ENCODE measurements around the gene ITGAL.
"Not testable (repeated sequence)": the region's sequence is repeated elsewhere in the genome, so short reads cannot be mapped to it uniquely, and the experiment has no call there.

The ITGAL gene

DNA sequence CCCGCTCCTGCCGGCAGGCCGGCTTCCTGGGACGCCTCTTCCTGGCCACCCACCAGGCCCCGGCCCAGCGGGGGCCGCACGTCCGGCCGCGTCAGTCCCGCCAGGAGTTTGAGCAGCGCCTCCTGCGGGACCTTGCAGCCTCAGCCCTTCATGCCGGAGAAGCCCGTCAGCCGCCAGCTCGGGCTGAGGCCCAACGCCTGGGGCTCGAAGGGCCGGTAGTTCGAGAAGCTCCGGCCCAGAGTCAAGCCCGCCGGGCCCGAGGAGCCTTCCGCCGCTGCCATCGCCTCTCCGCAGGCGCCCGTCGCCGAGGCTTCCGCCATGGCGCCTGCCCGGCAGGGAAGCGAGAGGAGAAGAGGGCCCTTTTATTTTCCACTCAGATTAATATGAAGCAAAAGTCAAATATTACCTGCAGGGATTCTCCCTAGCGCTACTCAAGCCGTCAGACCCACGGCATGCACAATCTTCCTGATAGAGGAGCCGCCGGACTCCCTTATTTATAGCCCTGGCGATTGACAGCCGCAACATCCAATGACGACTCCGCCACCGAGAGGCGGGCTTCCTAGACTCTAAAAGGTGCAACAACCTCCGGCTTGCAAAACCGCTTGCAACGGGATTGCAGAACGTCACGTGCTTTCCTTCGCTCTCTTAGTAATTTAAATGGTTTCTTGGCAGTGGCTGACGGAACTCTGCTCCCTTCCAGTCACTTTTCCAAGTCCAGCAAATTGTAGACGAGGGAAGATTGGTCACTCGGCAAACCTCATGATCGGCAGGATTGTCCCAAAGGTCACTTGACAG lies 26.9 kb upstream of the ITGAL start, which contains the start of gene SEPHS2:
Gene SEPHS2 (minus strand): TSS at position 467 of the 795 bp plus-strand sequence. CDS start 147 bp downstream, at position 320.
- peak; percentile 48 for TF ChIP-seq CTCF (conservative IDR thresholded peaks at IDR 0.05; ENCODE audit: low read length)
- peak; percentile 98 for DNase-seq (ENCODE audit: low read depth)
- H3K4me3 ChIP-seq (ENCODE audit: low read length), result peak within 1 kb of the TSS; percentile 84

DNA sequence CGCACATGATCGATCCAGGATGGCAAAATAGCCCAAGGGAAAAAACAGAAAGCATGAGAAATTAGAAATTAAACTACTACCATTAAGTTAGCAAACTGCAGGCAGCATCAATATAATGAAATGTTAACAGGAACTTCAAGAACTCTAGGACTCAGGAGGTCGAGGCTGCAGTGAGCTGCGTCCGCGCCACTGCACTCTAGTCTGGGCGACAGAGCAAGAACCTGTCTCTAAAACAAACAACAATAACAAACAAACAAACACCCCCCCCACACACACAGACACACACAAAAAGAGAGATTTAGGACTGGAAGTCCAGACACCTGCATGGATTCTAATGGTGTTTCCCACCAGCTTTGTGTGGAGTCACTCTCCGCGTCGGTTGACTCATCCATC lies 26.3 kb upstream of the ITGAL start:
- DNase-seq (ENCODE audit: low read depth), result no peak
- H3K4me3 ChIP-seq (ENCODE audit: low read length), result peak overlapping the region; percentile 84
- no peak for TF ChIP-seq CTCF (conservative IDR thresholded peaks at IDR 0.05; ENCODE audit: low read length)

GRCh38 chr16:30447512-30448226 lies 24.9 kb upstream of the ITGAL start:
- DNase-seq (ENCODE audit: low read depth), result no peak
- H3K4me3 ChIP-seq (ENCODE audit: low read length), result no peak overlapping the region
- TF ChIP-seq CTCF (conservative IDR thresholded peaks at IDR 0.05; ENCODE audit: low read length), result no peak

DNA sequence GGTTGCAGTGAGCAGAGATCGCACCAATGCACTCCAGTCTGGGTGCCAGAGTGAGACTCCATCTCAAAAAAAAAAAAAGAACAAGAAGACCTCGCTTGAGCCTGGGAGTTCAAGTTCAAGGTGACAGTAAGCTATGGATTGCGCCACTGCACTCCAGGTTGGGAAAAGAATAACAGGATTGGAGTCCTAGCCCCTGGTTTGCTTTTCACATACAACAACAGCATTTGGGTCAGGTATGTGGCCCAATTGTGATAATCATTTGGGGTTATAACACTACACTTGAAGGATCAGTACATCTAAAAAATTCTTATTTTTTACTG lies 23.5 kb upstream of the ITGAL start:
- H3K4me3 ChIP-seq (ENCODE audit: low read length), result no peak overlapping the region
- no peak for TF ChIP-seq CTCF (conservative IDR thresholded peaks at IDR 0.05; ENCODE audit: low read length)
- DNase-seq (ENCODE audit: low read depth), result no peak

- not testable (repeated sequence) for DNase-seq (ENCODE audit: low read depth); H3K4me3 ChIP-seq (ENCODE audit: low read length)
These were observed 19.6 kb upstream of the ITGAL start for GRCh38 chr16:30452709-30453580.

DNA sequence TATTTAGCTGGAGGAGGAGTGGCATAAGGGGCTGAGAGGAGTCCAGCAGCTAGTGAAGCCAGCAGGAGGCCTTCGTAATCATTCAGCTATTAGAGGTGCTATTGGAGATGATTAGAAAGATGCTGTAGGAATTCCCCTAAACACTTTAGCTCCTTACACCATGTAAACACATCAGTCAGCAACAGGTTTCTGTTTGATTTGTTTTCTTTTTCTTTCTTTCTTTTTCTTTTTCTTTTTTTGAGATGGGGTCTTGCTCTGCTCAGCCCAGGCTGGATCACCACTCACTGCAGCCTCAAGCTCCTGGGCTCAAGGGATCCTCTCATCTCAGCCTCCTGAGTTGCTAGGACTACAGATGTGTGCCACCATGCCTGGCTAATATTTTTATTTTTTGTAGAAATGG lies 16.2 kb upstream of the ITGAL start:
- no peak for DNase-seq (ENCODE audit: low read depth)
- no peak for TF ChIP-seq CTCF (conservative IDR thresholded peaks at IDR 0.05; ENCODE audit: low read length)
- no peak overlapping the region for H3K4me3 ChIP-seq (ENCODE audit: low read length)

- H3K4me3 ChIP-seq (ENCODE audit: low read length), result no peak overlapping the region
- TF ChIP-seq CTCF (conservative IDR thresholded peaks at IDR 0.05; ENCODE audit: low read length), result no peak
- no peak for DNase-seq (ENCODE audit: low read depth)
These were observed 15.3 kb upstream of the ITGAL start for GRCh38 chr16:30457256-30457655.
